ENCODE data around the gene CCNE1.
A peak's percentile ranks its signal among the peaks of the same experiment; 100 is the strongest.
"Not testable (repeated sequence)": the region's sequence is repeated elsewhere in the genome, so short reads cannot be mapped to it uniquely, and the experiment has no call there.

Gene CCNE1

DNA sequence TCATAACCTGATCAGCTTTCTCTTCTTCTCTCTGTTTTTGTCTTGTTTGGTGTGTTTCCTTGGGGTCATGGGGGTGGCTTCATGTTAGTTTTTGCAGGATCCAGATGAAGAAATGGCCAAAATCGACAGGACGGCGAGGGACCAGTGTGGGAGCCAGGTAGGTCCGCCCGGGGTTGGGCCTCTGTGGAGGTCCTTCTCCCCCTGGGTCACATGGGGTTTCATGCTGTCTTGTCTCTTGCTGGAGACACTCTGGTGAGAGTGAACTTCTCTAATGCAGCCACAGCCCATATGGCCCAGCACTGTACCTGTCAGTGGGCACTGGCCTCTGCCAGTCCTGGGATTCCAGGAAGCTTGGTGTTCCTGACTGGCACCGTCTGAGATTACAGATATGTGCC, 1.1 kb downstream of the CCNE1 start:
- FAIRE-seq, result no peak

DNA sequence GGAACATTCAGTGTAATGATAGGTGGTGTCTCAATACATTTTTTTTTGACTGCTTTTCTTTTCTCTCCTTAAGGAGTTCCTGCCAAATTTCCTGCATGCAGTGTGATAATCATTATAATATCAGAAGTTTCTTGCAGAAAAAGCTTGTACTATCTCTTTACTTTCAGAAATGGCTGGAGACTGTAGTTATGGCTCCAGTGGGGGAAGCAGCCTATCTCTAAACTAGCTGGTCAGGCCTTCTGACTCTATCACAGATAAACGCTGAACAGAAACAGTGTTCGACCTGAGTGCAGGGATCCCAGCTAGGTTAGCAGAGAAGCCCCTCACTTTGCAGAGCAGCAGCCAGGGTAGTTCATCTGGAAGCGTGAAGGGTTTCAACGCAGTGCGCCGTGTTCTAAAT, 1.9 kb downstream of the CCNE1 start:
- FAIRE-seq, result no peak

More for the DNA sequence above, 1.1 kb downstream of the CCNE1 start:
- no peak for DNase-seq (ENCODE audit: low spot score)

DNA sequence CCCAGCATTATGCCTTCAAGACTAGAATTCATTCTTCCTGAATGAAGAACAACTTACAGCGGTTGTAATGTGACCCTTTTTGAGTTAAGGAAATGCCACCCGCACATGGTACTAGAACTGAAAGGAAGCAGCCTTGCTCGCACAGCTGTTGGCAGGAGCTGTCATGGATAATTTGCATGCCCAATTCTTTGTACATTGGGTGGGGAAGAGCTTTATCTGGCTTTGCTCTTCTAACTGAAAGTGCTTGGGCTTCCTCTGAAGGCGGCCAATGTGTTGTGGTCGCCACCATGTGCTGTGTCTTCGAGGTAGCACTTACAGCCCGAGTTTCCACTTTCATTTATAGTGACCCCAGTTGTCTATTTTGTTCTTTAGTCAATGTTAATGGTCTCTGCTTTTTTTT, 3.4 kb downstream of the CCNE1 start:
- FAIRE-seq (no peak), DNase-seq (ENCODE audit: low spot score) (no peak)

More for the DNA sequence above, 1.9 kb downstream of the CCNE1 start:
- no peak for DNase-seq (ENCODE audit: low spot score)

DNA sequence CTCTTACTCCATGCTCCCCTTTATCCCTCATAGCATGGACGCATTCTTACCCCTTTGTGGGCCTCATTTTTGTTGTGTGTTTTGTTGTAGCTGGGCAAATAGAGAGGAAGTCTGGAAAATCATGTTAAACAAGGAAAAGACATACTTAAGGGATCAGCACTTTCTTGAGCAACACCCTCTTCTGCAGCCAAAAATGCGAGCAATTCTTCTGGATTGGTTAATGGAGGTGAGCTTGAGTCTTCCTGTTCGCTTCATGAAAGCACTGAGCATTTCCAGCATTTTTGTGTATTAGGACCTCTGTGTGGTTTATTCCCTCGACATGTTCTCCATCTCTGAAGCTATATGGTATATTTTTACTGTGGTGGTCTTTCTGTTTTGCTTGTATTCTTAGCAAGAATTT, 5.5 kb downstream of the CCNE1 start:
- FAIRE-seq (peak; percentile 70), DNase-seq (ENCODE audit: low spot score) (no peak)

DNA sequence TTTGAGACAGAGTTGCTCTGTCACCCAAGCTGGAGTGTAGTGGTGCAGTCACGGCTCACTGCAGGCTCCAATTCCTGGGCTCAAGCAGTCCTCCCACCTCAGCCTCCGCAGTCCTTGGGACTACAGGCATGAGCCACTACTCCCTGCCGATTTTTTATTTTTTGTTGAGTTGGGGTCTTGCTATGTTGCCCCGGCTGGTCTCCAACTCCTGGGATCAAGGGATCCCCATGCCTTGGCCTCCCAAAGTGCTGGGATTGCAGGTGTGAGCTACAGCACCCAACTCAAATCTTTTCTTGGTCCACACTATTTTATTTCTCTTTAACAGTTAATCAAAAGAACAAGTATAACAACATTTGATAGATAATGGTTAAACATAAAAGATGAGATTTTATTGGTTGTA, 7.5 kb downstream of the CCNE1 start:
- no peak for DNase-seq (ENCODE audit: low spot score)
- no peak for FAIRE-seq

DNA sequence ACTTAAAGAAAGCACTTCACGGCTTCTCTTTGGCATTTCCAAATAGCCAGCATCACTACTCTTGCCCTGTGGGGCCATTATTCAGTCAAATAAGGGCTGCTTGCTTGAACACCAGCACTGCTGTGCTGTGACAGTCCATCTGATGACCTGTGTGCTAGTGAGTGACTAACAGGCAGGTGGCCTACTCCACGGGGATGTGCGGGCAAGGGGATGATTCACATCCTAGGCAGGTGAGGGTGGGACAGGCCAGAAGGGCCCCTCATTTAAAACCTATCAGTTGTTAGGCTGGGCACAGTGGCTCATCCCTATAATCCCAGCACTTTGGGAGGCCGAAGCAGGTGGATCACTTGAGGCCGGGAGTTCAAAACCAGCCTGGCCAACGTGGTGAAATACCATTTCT, 8.2 kb downstream of the CCNE1 start:
- FAIRE-seq (peak; percentile 90), DNase-seq (ENCODE audit: low spot score) (no peak)

DNA sequence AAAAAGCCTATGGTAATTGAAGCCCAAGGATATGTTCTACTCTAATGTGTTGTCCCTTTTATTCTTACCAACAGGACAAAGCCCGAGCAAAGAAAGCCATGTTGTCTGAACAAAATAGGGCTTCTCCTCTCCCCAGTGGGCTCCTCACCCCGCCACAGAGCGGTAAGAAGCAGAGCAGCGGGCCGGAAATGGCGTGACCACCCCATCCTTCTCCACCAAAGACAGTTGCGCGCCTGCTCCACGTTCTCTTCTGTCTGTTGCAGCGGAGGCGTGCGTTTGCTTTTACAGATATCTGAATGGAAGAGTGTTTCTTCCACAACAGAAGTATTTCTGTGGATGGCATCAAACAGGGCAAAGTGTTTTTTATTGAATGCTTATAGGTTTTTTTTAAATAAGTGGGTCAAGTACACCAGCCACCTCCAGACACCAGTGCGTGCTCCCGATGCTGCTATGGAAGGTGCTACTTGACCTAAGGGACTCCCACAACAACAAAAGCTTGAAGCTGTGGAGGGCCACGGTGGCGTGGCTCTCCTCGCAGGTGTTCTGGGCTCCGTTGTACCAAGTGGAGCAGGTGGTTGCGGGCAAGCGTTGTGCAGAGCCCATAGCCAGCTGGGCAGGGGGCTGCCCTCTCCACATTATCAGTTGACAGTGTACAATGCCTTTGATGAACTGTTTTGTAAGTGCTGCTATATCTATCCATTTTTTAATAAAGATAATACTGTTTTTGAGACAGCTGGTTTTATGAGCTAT, 12.0 kb downstream of the CCNE1 start:
- no peak for DNase-seq (ENCODE audit: low spot score)
- no peak for FAIRE-seq

DNA sequence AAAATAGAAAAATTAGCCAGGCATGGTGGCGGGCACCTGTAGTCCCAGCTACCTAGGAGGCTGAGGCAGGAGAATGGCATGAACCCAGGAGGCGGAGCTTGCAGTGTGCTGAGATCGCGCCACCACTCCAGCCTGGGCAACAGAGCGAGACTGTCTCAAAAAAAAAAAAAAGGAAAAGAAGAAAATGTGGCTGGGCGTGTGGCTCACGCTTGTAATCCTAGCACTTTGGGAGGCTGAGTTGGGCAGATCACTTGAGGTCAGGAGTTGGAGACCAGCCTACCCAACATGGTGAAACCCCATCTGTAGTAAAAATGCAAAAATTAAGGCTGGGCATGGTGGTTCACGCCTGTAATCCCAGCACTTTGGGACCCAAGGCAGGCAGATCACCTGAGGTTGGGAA, 13.5 kb downstream of the CCNE1 start:
- not testable (repeated sequence) for FAIRE-seq; DNase-seq (ENCODE audit: low spot score)

DNA sequence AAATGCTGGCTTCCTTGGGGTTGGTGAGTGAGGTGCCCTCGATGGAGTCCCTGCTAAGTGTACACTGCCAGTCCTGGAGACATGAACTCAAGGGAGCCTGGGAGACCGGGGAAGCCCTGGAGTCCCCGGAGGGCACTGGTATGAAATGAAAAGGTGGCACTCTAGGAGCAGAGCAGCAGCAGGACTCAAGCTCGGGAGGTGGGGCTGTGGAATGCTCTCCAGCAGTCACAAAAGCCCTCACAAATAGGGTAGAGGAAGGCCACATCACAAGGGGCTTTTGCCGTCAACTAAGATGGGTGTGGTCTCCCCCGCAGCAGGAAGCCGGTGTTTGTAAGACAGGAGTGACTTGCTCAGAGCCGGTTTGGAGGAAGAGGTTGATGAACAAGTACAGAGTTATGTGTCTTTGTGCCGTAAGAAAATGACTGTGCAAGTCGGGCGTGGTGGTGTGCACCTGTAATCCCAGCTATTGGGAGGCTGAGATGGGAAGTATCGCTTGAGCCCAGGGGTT, 19.3 kb downstream of the CCNE1 start:
- no peak for FAIRE-seq

DNA sequence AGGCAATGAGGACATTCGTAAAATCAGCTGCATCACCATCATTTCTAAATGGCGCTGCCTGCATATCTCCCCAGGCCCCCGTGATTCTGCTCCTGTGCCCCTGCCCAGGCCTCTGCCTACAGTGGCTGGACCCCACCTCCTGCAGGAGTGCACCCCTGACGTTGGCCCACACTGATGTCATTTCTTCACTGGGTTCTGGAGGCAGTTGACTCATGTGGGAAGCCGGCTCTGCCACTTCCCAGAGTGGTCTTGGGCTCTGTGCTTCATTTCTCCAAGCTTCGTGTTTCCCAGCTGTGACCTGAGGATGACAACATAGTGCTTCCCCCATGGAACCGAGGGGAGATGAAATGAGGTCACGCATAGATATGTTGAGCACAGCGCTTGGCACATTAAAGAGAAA, 19.9 kb downstream of the CCNE1 start:
- FAIRE-seq (no peak), DNase-seq (ENCODE audit: low spot score) (no peak)

More for the DNA sequence above, 19.3 kb downstream of the CCNE1 start:
- DNase-seq (ENCODE audit: low spot score), result peak; percentile 37

DNA sequence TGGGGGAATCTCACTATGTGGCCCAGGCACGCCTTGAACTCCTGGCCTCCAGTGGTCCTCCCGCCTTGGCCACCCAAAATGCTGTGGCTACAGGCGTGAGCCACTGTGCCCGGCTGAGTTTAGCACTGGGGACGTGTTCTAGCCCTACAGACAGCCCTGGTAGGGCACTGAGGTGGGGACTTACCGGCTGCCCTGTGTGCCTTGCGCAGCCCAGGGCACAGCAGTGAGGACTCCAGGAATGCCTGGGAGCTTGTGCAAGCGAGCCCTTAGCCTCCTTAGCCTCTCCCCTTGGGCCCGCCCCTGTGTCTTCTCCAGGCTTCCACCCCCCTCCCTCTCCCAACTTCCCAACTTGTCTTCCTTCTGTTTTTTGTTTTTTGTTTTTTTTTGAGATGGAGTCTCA, 21.0 kb downstream of the CCNE1 start:
- DNase-seq (ENCODE audit: low spot score), result no peak
- FAIRE-seq, result no peak

DNA sequence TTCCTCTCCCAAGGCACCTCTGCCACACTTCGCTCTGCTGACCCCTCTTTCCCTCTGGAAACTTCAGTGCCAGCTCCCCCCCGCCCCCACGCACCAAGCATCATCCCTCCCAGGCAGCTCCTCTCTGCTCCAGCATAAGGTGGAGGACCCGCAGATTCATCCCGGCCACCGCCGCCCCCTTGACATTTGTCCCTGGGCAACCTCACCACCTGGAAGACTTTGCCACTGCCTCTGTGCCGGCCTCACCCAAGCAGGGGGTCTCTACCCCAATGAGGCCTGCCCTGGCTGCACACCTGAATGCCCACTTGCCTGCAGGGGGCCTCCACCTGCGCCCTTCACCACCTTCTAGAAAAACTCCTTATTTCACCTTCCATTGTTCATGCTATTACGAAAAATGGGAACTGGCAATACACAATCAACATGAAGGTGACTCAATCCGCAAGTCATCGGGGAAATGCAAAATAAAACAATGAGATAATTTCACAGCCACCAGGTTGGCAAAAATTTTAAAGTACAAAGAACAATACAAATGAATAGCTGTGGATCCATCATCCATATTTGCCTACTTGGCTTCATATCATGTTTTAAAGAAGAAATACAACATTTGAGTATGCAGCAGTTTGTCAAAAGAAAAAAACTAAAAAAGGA, 21.9 kb downstream of the CCNE1 start:
- no peak for FAIRE-seq
- no peak for DNase-seq (ENCODE audit: low spot score)

DNA sequence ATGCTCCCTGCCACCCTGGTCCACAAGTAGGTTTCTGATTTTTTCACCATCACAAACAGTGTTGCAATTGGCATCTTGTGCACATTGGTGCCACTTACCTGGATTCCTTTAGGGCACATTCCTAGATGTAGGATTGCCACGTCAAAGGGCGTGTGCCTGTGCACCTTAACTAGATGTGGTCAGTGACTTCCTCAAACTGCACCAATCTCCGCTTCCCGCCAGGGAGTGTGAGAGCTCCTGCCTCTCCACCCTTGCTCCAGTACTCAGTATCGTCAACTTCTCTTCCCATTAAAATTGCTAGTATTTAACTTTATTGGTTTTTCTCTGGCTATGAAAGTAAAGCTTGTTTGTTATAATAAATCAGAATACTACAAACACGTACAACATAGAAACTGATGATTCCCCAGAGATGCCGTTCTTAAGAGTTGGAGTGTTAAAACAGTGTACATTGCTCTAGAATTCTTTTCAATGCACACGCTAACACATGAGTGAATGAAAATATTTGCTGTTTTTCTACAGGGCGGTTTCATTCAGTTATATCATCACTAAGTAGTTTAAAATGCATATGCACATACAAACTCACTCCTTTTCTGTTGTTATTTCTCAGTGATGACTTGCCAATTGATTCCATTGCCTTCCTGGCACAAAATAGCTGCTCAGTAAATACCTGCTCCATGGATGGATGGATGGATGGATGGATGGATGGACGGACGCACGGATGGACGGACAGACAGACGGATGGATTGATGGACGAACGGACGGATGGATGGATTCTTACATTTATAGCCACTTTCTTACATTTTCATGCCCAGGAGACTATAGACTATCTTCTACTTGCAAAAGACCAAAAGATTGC, 23.4 kb downstream of the CCNE1 start:
- DNase-seq (ENCODE audit: low spot score) (no peak), FAIRE-seq (peak; percentile 84)

DNA sequence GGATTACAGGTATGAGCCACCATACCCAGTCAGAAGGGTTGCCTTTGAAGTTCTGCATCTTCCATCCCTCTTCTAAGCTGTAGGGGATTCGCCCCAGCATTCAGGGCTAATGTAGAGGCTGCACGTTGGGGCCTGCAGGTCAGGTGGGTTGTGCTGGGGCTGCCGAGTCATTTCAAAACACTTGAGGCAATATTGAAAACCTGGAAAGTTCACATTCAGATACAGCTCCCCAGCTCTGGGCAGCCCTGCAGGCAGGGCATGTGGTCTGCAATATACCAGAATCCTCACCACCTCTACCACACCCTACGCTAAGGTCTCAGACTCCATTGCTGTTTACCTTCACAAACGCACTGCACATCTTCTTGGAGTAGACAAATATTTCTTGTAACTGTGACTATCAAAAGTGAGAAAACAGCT, 24.6 kb downstream of the CCNE1 start:
- DNase-seq (ENCODE audit: low spot score) (no peak), FAIRE-seq (no peak)

DNA sequence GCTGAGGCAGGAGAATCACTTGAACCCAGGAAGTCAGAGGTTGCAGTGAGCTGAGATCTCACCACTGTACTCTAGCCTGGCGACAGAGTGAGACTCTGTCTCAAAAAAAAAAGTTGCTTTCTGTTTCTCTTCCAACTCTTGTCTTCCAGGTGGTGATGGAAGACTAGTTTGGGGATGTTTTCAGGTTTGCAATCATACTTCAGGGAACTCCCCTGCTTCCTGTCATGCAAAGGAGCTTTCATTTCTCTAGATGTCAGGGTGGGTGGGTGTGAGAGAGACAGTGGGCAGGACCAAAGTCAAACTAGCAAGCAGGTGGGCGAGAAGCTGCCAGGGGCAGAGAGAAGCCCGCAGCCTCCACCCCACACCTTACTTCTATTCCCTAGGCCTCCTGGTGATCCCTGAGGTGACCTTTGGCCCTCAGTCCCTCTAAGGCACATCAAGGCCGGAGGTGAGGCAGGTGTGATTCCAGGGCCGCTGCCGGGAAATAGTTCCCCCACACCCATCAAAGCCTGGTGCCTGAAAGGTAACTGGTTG, 25.7 kb downstream of the CCNE1 start:
- FAIRE-seq (no peak), DNase-seq (ENCODE audit: low spot score) (no peak)

DNA sequence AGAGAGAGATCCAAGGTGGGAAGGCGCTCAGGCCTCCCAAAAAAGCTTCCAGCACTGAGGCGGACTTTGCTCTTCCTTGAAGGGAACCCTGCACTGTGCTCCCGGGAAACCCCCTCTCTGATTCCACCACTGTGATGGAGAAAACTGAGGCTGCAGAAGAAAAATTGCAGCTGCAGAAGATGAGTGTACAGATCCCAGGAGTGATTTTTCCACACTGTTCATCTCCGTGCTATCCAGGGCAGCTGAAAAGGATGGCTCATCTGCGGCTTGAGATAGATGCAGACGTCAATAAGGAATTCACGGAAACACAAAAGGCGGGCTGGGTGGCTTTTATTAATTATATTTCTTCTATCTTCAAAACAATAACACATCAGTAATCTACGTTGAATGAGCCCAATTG, 26.2 kb downstream of the CCNE1 start:
- FAIRE-seq (no peak), DNase-seq (ENCODE audit: low spot score) (no peak)

DNA sequence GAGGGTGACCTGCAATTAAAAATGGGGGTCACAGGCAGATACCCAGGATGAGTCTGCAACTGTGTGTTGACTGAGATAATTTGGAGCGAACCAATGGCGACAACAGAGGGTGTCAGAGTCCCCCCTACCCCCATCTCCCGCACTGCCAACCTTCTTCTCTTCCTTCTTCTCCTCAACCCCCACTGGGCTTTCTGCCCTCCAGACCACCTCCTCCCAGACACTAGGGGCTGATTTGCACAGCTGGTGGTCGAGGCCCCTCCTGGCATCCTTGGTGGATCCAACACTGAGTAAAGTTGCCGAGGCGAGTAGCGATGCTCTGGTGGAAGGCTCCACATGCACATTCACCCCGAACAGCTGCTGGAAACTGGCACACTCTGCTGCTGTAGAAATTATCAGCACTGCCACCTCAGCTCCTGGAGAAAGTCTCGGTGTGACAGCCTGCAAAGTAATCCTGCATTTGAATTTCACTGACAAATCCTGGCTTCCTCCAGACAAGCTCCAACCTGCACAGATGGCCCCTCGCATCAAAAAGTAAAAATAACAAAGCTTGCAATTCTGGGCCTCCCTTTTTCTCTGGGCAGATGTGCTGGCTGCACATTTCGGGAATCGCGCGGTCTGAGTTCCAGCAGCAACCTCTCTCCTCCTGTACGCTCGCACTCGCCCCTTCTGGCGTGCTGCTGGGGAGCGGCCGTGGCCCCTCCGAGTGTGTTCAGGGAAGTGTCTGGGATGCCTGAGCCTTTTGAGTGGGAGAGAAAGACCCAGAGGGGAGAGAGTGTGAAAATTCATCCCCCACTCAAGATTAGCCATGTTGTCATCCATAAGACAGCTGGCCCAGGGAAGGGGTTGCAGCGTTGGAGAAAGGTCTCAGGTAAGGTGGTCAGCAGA, 28.5 kb downstream of the CCNE1 start:
- peak; percentile 17 for FAIRE-seq
- no peak for DNase-seq (ENCODE audit: low spot score)

DNA sequence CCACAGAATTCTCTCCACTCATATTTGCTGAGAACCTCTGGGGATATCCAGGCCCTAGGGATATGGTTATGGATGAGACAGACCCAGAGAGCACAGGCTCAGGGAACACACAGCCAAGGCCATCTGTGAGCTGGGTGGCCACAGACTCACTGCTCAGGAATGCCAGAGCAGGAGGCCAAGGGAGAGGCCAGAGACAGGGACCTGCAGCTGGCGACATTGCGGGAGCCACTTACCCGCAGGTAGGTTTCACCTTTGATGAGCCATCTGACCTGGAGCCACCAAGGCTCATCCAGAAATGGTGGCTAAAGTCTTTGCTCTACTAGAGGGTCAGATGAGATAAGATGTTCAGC, 29.4 kb downstream of the CCNE1 start:
- FAIRE-seq (peak; percentile 37), DNase-seq (ENCODE audit: low spot score) (peak; percentile 50)

DNA sequence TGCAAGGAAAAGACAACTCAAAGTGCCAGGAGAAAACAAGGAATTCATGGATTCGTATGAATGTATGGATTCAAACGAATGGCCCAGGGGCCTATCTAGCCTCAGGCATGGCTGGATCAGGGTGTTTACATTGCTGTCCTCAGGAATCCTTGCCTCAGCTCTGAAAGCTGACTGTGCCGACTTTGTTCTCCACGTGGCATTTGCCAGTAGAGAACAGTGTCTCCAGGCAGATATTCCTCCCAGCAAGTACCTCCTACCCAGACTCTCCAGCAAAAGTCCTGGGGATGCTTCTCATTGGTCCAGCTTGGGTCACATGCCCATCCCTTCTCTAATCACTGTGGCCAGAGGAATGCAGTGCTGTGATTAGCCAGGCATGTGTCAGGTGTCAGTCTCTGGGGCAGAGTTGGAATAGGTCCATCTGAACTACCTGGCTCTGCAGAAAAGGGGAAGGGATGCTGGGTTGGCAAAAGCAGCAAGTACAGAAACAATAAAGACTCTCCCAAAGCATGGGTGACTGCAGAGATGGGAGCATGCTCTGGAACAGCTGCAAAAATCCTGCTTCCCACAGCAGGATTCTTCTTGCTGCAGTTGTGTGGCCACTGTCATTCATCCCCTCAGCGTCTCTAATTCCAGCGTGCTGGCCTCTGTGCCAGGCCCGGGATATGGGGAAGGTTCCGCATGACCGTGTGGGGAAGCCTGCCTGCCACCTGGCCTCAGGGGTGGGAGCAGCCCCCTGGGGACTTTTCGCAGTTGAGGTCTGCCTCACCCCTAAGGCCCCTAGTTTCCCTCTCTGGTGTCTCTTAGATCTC, 30.0 kb downstream of the CCNE1 start:
- FAIRE-seq (peak; percentile 30), DNase-seq (ENCODE audit: low spot score) (no peak)
